OCI-LY3 (cell line): ENCODE data around the gene ANO6.

Source experiments
- CTCF ChIP-seq: fragments of 200-600, 300-600 bp; sonication (generic); IDR thresholded peaks from 2 replicates; pipeline ENCODE4 v1.5.1; 2014; ENCODE audit warnings: antibody characterized with exemption, low read length, low read depth
- EZH2phosphoT487 ChIP-seq: fragments of 200-600 bp; shearing (Covaris generic); IDR thresholded peaks from 2 replicates; pipeline ENCODE4 v1.6.1; 2018; ENCODE audit warnings: antibody characterized with exemption, mixed run types, low read depth

GRCh38 chr12:45462506-45462905 is 246.6 kb downstream of the ANO6 start:
- no peak for TF ChIP-seq CTCF
- TF ChIP-seq EZH2phosphoT487: no peak
